ENCODE measurements around the gene DDIT3.

The DDIT3 gene

GRCh38 chr12:57543581-57543980, 23.3 kb upstream of the DDIT3 start:
- H3K4me3 ChIP-seq (ENCODE audit: low read length): no peak overlapping the region
- peak overlapping the region; percentile 27 for H3K9ac ChIP-seq (ENCODE audit: low read length)
- peaks cover 2% of the 10 kb centered on the region for H3K27me3 ChIP-seq (ENCODE audit: control insufficient read depth, insufficient read depth, low read length)
- H3K27ac ChIP-seq (ENCODE audit: low read depth, low read length): no peak overlapping the region
- peaks cover 12% of the 10 kb centered on the region for H3K36me3 ChIP-seq (ENCODE audit: control insufficient read depth, insufficient read depth, low read length)
- peaks cover 11% of the 10 kb centered on the region for H3K4me1 ChIP-seq (ENCODE audit: control insufficient read depth, insufficient read depth, low read length)

- Histone ChIP-seq H3K36me3 (ENCODE audit: control insufficient read depth, insufficient read depth, low read length) (peaks cover 13% of the 10 kb centered on the region), H3K4me1 (ENCODE audit: control insufficient read depth, insufficient read depth, low read length) (peaks cover 11% of the 10 kb centered on the region), H3K27ac (ENCODE audit: low read depth, low read length) (no peak overlapping the region)
Observed at GRCh38 chr12:57541717-57542116, 21.4 kb upstream of the DDIT3 start.

GRCh38 chr12:57541001-57541400, 20.7 kb upstream of the DDIT3 start:
- Histone ChIP-seq H3K27me3 (ENCODE audit: control insufficient read depth, insufficient read depth, low read length) (no peaks in the 10 kb centered on the region), H3K4me1 (ENCODE audit: control insufficient read depth, insufficient read depth, low read length) (peaks cover 7% of the 10 kb centered on the region), H3K4me3 (ENCODE audit: low read length) (no peak overlapping the region), H3K36me3 (ENCODE audit: control insufficient read depth, insufficient read depth, low read length) (peaks cover 13% of the 10 kb centered on the region), H3K9ac (ENCODE audit: low read length) (no peak overlapping the region), H3K27ac (ENCODE audit: low read depth, low read length) (no peak overlapping the region)

More at GRCh38 chr12:57541717-57542116, 21.4 kb upstream of the DDIT3 start:
- H3K27me3 ChIP-seq (ENCODE audit: control insufficient read depth, insufficient read depth, low read length): no peaks in the 10 kb centered on the region
- H3K9ac ChIP-seq (ENCODE audit: low read length): no peak overlapping the region
- no peak overlapping the region for H3K4me3 ChIP-seq (ENCODE audit: low read length)

- peaks cover 23% of the 10 kb centered on the region for H3K36me3 ChIP-seq (ENCODE audit: control insufficient read depth, insufficient read depth, low read length)
- H3K9ac ChIP-seq (ENCODE audit: low read length): no peak overlapping the region
- no peak overlapping the region for H3K4me3 ChIP-seq (ENCODE audit: low read length)
- no peaks in the 10 kb centered on the region for H3K27me3 ChIP-seq (ENCODE audit: control insufficient read depth, insufficient read depth, low read length)
- no peak overlapping the region for H3K27ac ChIP-seq (ENCODE audit: low read depth, low read length)
- peaks cover 2% of the 10 kb centered on the region for H3K4me1 ChIP-seq (ENCODE audit: control insufficient read depth, insufficient read depth, low read length)
Observed at GRCh38 chr12:57539134-57539768, 18.9 kb upstream of the DDIT3 start.

- no peak overlapping the region for H3K27ac ChIP-seq (ENCODE audit: low read depth, low read length)
- no peak overlapping the region for H3K4me3 ChIP-seq (ENCODE audit: low read length)
- peaks cover 44% of the 10 kb centered on the region for H3K36me3 ChIP-seq (ENCODE audit: control insufficient read depth, insufficient read depth, low read length)
- H3K4me1 ChIP-seq (ENCODE audit: control insufficient read depth, insufficient read depth, low read length): peaks cover 2% of the 10 kb centered on the region
- no peaks in the 10 kb centered on the region for H3K27me3 ChIP-seq (ENCODE audit: control insufficient read depth, insufficient read depth, low read length)
- no peak overlapping the region for H3K9ac ChIP-seq (ENCODE audit: low read length)
Observed at GRCh38 chr12:57536597-57536942, 16.3 kb upstream of the DDIT3 start.

GRCh38 chr12:57535764-57536596, 15.7 kb upstream of the DDIT3 start:
- Histone ChIP-seq H3K36me3 (ENCODE audit: control insufficient read depth, insufficient read depth, low read length) (peaks cover 44% of the 10 kb centered on the region), H3K27me3 (ENCODE audit: control insufficient read depth, insufficient read depth, low read length) (no peaks in the 10 kb centered on the region), H3K9ac (ENCODE audit: low read length) (no peak overlapping the region), H3K27ac (ENCODE audit: low read depth, low read length) (no peak overlapping the region), H3K4me3 (ENCODE audit: low read length) (no peak overlapping the region), H3K4me1 (ENCODE audit: control insufficient read depth, insufficient read depth, low read length) (no peaks in the 10 kb centered on the region)

- Histone ChIP-seq H3K4me1 (ENCODE audit: control insufficient read depth, insufficient read depth, low read length) (no peaks in the 10 kb centered on the region), H3K36me3 (ENCODE audit: control insufficient read depth, insufficient read depth, low read length) (peaks cover 51% of the 10 kb centered on the region), H3K4me3 (ENCODE audit: low read length) (no peak overlapping the region), H3K9ac (ENCODE audit: low read length) (no peak overlapping the region), H3K27me3 (ENCODE audit: control insufficient read depth, insufficient read depth, low read length) (no peaks in the 10 kb centered on the region), H3K27ac (ENCODE audit: low read depth, low read length) (no peak overlapping the region)
Observed at GRCh38 chr12:57534991-57535543, 14.8 kb upstream of the DDIT3 start.

GRCh38 chr12:57534250-57534649, 13.9 kb upstream of the DDIT3 start:
- Histone ChIP-seq H3K36me3 (ENCODE audit: control insufficient read depth, insufficient read depth, low read length) (peaks cover 57% of the 10 kb centered on the region), H3K27ac (ENCODE audit: low read depth, low read length) (no peak overlapping the region), H3K4me3 (ENCODE audit: low read length) (no peak overlapping the region), H3K9ac (ENCODE audit: low read length) (no peak overlapping the region), H3K27me3 (ENCODE audit: control insufficient read depth, insufficient read depth, low read length) (no peaks in the 10 kb centered on the region), H3K4me1 (ENCODE audit: control insufficient read depth, insufficient read depth, low read length) (no peaks in the 10 kb centered on the region)

GRCh38 chr12:57533108-57533507, 12.8 kb upstream of the DDIT3 start:
- no peaks in the 10 kb centered on the region for H3K4me1 ChIP-seq (ENCODE audit: control insufficient read depth, insufficient read depth, low read length)
- H3K27me3 ChIP-seq (ENCODE audit: control insufficient read depth, insufficient read depth, low read length): no peaks in the 10 kb centered on the region
- H3K36me3 ChIP-seq (ENCODE audit: control insufficient read depth, insufficient read depth, low read length): peaks cover 53% of the 10 kb centered on the region
- H3K27ac ChIP-seq (ENCODE audit: low read depth, low read length): no peak overlapping the region
- no peak overlapping the region for H3K9ac ChIP-seq (ENCODE audit: low read length)
- H3K4me3 ChIP-seq (ENCODE audit: low read length): no peak overlapping the region

GRCh38 chr12:57531836-57532235, 11.5 kb upstream of the DDIT3 start:
- Histone ChIP-seq H3K27me3 (ENCODE audit: control insufficient read depth, insufficient read depth, low read length) (no peaks in the 10 kb centered on the region), H3K4me1 (ENCODE audit: control insufficient read depth, insufficient read depth, low read length) (no peaks in the 10 kb centered on the region), H3K9ac (ENCODE audit: low read length) (no peak overlapping the region), H3K36me3 (ENCODE audit: control insufficient read depth, insufficient read depth, low read length) (peaks cover 56% of the 10 kb centered on the region), H3K27ac (ENCODE audit: low read depth, low read length) (no peak overlapping the region), H3K4me3 (ENCODE audit: low read length) (no peak overlapping the region)

- Histone ChIP-seq H3K4me3 (ENCODE audit: low read length) (no peak overlapping the region), H3K4me1 (ENCODE audit: control insufficient read depth, insufficient read depth, low read length) (no peaks in the 10 kb centered on the region), H3K9ac (ENCODE audit: low read length) (no peak overlapping the region), H3K27ac (ENCODE audit: low read depth, low read length) (no peak overlapping the region), H3K36me3 (ENCODE audit: control insufficient read depth, insufficient read depth, low read length) (peaks cover 61% of the 10 kb centered on the region), H3K27me3 (ENCODE audit: control insufficient read depth, insufficient read depth, low read length) (no peaks in the 10 kb centered on the region)
Observed at GRCh38 chr12:57530396-57531142, 10.3 kb upstream of the DDIT3 start.

GRCh38 chr12:57529831-57530230, 9.5 kb upstream of the DDIT3 start:
- Histone ChIP-seq H3K27ac (ENCODE audit: low read depth, low read length) (no peak overlapping the region), H3K9ac (ENCODE audit: low read length) (no peak overlapping the region)

More at GRCh38 chr12:57529831-57530230, 9.5 kb upstream of the DDIT3 start:
- H3K4me1 ChIP-seq (ENCODE audit: control insufficient read depth, insufficient read depth, low read length): no peaks in the 10 kb centered on the region
- H3K4me3 ChIP-seq (ENCODE audit: low read length): no peak overlapping the region
- peaks cover 58% of the 10 kb centered on the region for H3K36me3 ChIP-seq (ENCODE audit: control insufficient read depth, insufficient read depth, low read length)
- no peaks in the 10 kb centered on the region for H3K27me3 ChIP-seq (ENCODE audit: control insufficient read depth, insufficient read depth, low read length)

All from rectal smooth muscle tissue (tissue), 1 donor.